Measurements from ENCODE around the gene RNF152.

RNF152 gene

DNA sequence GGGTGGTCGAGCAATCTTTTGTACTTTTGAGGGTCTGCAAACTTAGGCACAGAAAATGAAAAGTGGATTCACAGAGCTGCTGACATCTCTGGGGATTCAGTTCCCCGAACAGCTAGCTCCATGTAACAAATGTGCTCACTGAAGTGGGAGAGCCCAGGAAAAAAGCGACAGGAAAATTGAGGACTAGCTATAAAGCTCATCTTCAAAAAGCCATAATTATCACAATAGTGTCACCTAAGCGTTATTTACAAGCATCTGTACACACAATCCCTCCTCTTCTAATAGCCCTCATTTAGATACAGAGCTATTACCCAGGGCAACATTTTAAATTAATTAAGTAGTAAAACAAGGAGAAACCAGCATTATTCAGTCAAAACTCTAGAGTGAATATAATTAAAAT, 36.1 kb downstream of the RNF152 start:
- peaks cover 3% of the 10 kb centered on the region for H3K36me3 ChIP-seq (replicated peaks)
- in situ Hi-C loops (cut with HindIII; ENCODE audit: low pct_ligation_motif_present, low sequenced_read_pairs): no loop called here
- H3K27ac ChIP-seq: no peak overlapping the region
- no peaks in the 10 kb centered on the region for H3K27me3 ChIP-seq (replicated peaks)
- H3K4me3 ChIP-seq (ENCODE audit: low read depth, low read length): no peak overlapping the region
- TF ChIP-seq, protein P1, sequence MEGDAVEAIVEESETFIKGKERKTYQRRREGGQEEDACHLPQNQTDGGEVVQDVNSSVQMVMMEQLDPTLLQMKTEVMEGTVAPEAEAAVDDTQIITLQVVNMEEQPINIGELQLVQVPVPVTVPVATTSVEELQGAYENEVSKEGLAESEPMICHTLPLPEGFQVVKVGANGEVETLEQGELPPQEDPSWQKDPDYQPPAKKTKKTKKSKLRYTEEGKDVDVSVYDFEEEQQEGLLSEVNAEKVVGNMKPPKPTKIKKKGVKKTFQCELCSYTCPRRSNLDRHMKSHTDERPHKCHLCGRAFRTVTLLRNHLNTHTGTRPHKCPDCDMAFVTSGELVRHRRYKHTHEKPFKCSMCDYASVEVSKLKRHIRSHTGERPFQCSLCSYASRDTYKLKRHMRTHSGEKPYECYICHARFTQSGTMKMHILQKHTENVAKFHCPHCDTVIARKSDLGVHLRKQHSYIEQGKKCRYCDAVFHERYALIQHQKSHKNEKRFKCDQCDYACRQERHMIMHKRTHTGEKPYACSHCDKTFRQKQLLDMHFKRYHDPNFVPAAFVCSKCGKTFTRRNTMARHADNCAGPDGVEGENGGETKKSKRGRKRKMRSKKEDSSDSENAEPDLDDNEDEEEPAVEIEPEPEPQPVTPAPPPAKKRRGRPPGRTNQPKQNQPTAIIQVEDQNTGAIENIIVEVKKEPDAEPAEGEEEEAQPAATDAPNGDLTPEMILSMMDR (IDR thresholded peaks at IDR 0.05; ENCODE audit: low read depth, low read length, missing control alignments): no peak
- DNase-seq: no peak

DNA sequence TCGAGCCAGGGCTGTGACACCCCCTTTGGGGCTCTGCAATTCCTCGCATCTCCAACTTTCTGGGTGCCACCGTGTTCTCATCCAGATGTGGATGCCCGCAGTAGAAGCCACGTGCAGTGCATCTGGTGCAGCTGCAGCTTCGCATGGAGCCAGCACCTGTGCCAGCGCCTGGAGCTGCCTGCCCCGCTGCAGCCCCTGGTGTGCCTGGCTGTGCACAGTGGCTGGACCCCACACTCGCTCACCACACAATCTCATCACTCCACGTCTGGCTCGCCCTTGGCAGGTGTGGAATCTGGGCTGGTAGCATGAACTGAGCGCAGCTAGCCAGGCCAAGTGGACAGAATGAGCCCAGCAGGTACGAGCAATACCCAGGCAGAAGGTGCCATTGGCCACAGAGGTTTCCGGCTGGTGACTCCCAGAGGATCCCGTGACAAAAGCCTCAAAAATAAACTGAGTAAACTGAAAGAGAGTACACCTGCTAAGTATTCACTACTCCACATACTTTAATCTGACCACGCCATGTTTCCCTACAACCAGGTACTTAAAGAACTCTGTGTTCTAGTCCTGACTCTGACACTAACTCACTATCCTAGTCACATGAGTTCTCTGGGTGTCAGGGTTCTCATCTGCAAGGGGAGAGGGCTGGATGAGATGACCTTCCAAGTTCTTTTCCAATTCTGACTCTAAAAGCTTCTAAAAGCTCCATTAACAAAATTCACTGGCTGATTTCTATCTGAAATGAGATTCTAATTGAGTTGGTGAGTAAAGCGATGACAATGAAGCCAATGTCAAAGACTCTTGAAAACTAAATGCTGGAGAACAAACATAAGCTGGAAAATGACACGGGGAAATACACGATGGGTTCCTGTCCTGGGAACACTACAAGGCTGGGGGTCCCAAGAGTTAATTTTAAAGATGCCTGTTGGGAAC, 37.1 kb downstream of the RNF152 start:
- in situ Hi-C loops (cut with HindIII; ENCODE audit: low pct_ligation_motif_present, low sequenced_read_pairs): no loop called here
- H3K27ac ChIP-seq: no peak overlapping the region
- DNase-seq: no peak
- no peak overlapping the region for H3K4me3 ChIP-seq (ENCODE audit: low read depth, low read length)
- peaks cover 3% of the 10 kb centered on the region for H3K36me3 ChIP-seq (replicated peaks)
- TF ChIP-seq, protein P1 (IDR thresholded peaks at IDR 0.05; ENCODE audit: low read depth, low read length, missing control alignments): no peak
- H3K27me3 ChIP-seq (replicated peaks): no peaks in the 10 kb centered on the region

DNA sequence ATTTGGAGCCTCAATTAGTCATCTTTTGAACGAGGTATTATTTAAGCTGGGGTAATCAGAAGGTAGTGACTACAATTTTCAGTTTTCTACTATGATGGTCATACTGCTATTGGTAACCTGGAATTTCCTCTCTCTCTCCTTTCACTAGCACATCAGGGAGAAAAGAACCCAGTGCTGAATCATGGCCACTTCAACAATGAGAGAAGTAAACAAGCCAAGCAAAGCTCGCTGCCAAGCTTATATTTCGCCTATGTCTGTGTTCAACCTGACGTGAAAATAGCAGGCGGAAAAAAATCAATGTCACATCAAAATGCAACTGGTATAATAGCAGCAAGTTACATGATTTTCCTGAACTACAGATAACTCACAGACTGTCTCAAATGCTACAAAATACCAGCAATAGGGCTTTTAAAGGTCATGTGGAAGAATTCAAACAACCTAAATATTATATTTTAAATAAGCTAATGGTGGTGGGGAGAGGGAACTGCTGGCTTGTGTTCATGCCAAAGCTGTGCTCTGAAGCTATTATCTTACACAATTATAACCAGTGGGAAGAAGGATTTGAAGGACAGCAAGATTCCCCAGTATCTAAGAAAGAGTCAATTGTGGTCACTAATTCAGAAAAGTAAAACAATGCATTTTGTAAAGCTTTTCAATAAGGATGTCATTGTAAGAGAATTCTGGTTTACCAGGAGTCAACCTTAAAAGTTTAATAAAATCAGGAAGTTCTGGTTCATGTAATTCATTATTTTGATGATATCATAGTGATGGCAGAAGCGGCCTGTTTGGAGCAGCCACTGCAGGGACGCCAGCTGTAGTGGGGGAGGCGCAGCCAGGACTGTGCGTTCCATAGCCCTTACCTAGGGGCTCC, 38.0 kb downstream of the RNF152 start:
- Histone ChIP-seq H3K4me3 (ENCODE audit: low read depth, low read length) (no peak overlapping the region), H3K27me3 (replicated peaks) (no peaks in the 10 kb centered on the region), H3K36me3 (replicated peaks) (peaks cover 3% of the 10 kb centered on the region), H3K27ac (peak overlapping the region; percentile 58)
- TF ChIP-seq, protein P1 (IDR thresholded peaks at IDR 0.05; ENCODE audit: low read depth, low read length, missing control alignments): no peak
- peak; percentile 64 for DNase-seq
- in situ Hi-C loops (cut with HindIII; ENCODE audit: low pct_ligation_motif_present, low sequenced_read_pairs): no loop called here

DNA sequence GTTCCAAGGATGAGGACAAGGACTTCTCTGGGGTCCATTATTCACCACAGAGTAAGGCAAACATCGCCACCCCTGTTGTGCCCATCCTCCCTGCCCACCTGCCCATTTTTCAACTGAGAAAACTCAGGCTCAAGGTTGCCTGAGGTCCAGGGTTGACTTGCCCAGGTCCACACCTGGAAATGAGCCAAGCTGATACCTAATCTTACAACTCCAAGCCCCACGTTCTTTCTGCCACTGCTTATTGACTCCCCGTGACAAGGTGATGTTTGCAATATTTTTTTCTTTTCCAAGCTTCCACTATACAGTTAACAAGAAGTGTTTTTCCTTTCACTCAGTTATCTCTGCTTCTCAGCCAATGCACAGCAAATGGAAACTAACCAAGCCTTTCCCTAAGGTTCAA, 39.0 kb downstream of the RNF152 start:
- DNase-seq: no peak
- H3K27me3 ChIP-seq (replicated peaks): no peaks in the 10 kb centered on the region
- TF ChIP-seq, protein P1 (IDR thresholded peaks at IDR 0.05; ENCODE audit: low read depth, low read length, missing control alignments): no peak
- H3K4me3 ChIP-seq (ENCODE audit: low read depth, low read length): no peak overlapping the region
- in situ Hi-C loops (cut with HindIII; ENCODE audit: low pct_ligation_motif_present, low sequenced_read_pairs): no loop called here
- H3K27ac ChIP-seq: peak overlapping the region; percentile 58
- H3K36me3 ChIP-seq (replicated peaks): no peaks in the 10 kb centered on the region

DNA sequence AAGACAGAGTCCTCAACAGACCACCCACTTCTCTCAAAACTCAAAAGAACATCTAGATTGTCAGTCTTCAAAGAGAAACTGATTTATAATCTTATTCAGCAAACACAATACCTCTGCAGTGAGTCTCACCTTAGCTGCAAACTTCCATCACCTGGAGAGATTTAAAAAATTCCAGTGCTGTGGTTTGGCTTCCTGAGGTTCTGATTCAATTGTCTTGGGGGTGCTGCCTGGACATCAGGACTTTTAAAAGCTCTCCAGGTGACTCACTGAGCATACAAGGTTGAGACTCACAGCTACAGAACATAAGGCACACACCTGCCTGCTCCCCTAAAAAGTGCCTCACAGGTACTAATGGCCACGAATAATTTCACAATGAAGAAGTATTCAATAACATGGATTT, 40.3 kb downstream of the RNF152 start:
- Histone ChIP-seq H3K27me3 (replicated peaks) (no peaks in the 10 kb centered on the region), H3K27ac (peak overlapping the region; percentile 83), H3K36me3 (replicated peaks) (no peaks in the 10 kb centered on the region), H3K4me3 (ENCODE audit: low read depth, low read length) (no peak overlapping the region)
- DNase-seq: no peak
- TF ChIP-seq, protein P1 (IDR thresholded peaks at IDR 0.05; ENCODE audit: low read depth, low read length, missing control alignments): no peak
- in situ Hi-C loops (cut with HindIII; ENCODE audit: low pct_ligation_motif_present, low sequenced_read_pairs): no loop called here
